ENCODE results near the gene SGK2. TPM values are rescaled to one million over a fixed set of nuclear protein-coding genes. Genes with fewer than 3 reads are reported as not detected.

SGK2 gene
- total RNA-seq, 4 donors from 2014 or later, result 0.36 to 1.2 (median 0.55) TPM; not detected in 1

- H3K4me1 ChIP-seq, result no peaks in the 10 kb centered on the region
- no peak overlapping the region for H3K4me3 ChIP-seq
- TF ChIP-seq CTCF (IDR thresholded peaks at IDR 0.05 in 4 of 5, conservative IDR thresholded peaks at IDR 0.05 in 1 of 5), result no peak
- no peak for TF ChIP-seq POLR2A (IDR thresholded peaks at IDR 0.05)
- intact Hi-C loops (cut with DNase I; ENCODE audit: low total_unique reads), result no loop called here
- DNase-seq, result no peak
- no peak overlapping the region for H3K27ac ChIP-seq
- H3K27me3 ChIP-seq, result no peaks in the 10 kb centered on the region
- in situ Hi-C loops (cut with MboI; ENCODE audit: low sequenced_read_pairs in 4 of 4), result loop anchor here in 3 of 4 donors (25.0 kb wide), 1 partner anchor 547 kb away; no protein-coding TSS in a partner anchor
- H3K9me3 ChIP-seq, result no peaks in the 10 kb centered on the region
- no peak for ATAC-seq
- H3K36me3 ChIP-seq, result peaks cover 0 to 12% of the 10 kb centered on the region in 2 donors
These were observed 18.2 kb upstream of the SGK2 start for GRCh38 chr20:43540673-43541060.

- H3K27me3 ChIP-seq, result no peaks in the 10 kb centered on the region
- ATAC-seq (no peak), DNase-seq (no peak)
- TF ChIP-seq POLR2A (IDR thresholded peaks at IDR 0.05) (no peak), CTCF (IDR thresholded peaks at IDR 0.05 in 4 of 5, conservative IDR thresholded peaks at IDR 0.05 in 1 of 5) (no peak)
- in situ Hi-C loops (cut with MboI; ENCODE audit: low sequenced_read_pairs in 4 of 4), result loop anchor here in 3 of 4 donors (25.0 kb wide), 1 partner anchor 546 kb away; no protein-coding TSS in a partner anchor
- peaks cover 0 to 6% of the 10 kb centered on the region in 2 donors for H3K36me3 ChIP-seq
- intact Hi-C loops (cut with DNase I; ENCODE audit: low total_unique reads), result no loop called here
- H3K4me1 ChIP-seq, result no peaks in the 10 kb centered on the region
- no peak overlapping the region for H3K27ac ChIP-seq
- no peak overlapping the region for H3K4me3 ChIP-seq
- no peaks in the 10 kb centered on the region for H3K9me3 ChIP-seq
These were observed 17.6 kb upstream of the SGK2 start for GRCh38 chr20:43541214-43541613.

GRCh38 chr20:43542161-43542560 is 16.7 kb upstream of the SGK2 start:
- TF ChIP-seq POLR2A (IDR thresholded peaks at IDR 0.05) (no peak), CTCF (IDR thresholded peaks at IDR 0.05 in 4 of 5, conservative IDR thresholded peaks at IDR 0.05 in 1 of 5) (no peak)
- Histone ChIP-seq H3K36me3 (no peaks in the 10 kb centered on the region), H3K4me1 (no peaks in the 10 kb centered on the region), H3K27ac (no peak overlapping the region), H3K27me3 (no peaks in the 10 kb centered on the region), H3K9me3 (no peaks in the 10 kb centered on the region), H3K4me3 (no peak overlapping the region)
- no peak for ATAC-seq
- no peak for DNase-seq
- in situ Hi-C loops (cut with MboI; ENCODE audit: low sequenced_read_pairs in 4 of 4), result loop anchor here in 3 of 4 donors (25.0 kb wide), 1 partner anchor 545 kb away; no protein-coding TSS in a partner anchor
- intact Hi-C loops (cut with DNase I; ENCODE audit: low total_unique reads), result no loop called here

GRCh38 chr20:43542674-43543073 is 16.2 kb upstream of the SGK2 start:
- Histone ChIP-seq H3K9me3 (no peaks in the 10 kb centered on the region), H3K27me3 (no peaks in the 10 kb centered on the region), H3K36me3 (no peaks in the 10 kb centered on the region), H3K27ac (no peak overlapping the region), H3K4me1 (no peaks in the 10 kb centered on the region), H3K4me3 (no peak overlapping the region)
- in situ Hi-C loops (cut with MboI; ENCODE audit: low sequenced_read_pairs in 4 of 4) (loop anchor here in 3 of 4 donors (25.0 kb wide), 1 partner anchor 545 kb away; no protein-coding TSS in a partner anchor), intact Hi-C loops (cut with DNase I; ENCODE audit: low total_unique reads) (no loop called here)
- DNase-seq, result no peak
- TF ChIP-seq POLR2A (IDR thresholded peaks at IDR 0.05) (no peak), CTCF (IDR thresholded peaks at IDR 0.05 in 4 of 5, conservative IDR thresholded peaks at IDR 0.05 in 1 of 5) (no peak)
- ATAC-seq, result no peak

- Histone ChIP-seq H3K4me3 (no peak overlapping the region), H3K9me3 (no peaks in the 10 kb centered on the region), H3K27me3 (no peaks in the 10 kb centered on the region), H3K4me1 (no peaks in the 10 kb centered on the region), H3K36me3 (no peaks in the 10 kb centered on the region), H3K27ac (no peak overlapping the region)
- intact Hi-C loops (cut with DNase I; ENCODE audit: low total_unique reads) (no loop called here), in situ Hi-C loops (cut with MboI; ENCODE audit: low sequenced_read_pairs in 4 of 4) (loop anchor here in 3 of 4 donors (25.0 kb wide), 1 partner anchor 544 kb away; no protein-coding TSS in a partner anchor)
- no peak for DNase-seq
- ATAC-seq, result no peak
- TF ChIP-seq POLR2A (IDR thresholded peaks at IDR 0.05) (no peak), CTCF (IDR thresholded peaks at IDR 0.05 in 4 of 5, conservative IDR thresholded peaks at IDR 0.05 in 1 of 5) (no peak)
These were observed 15.7 kb upstream of the SGK2 start for GRCh38 chr20:43543138-43543537.
